22Rv1 (cell line): ENCODE measurements around the gene YAE1.

Experiments used
- H3K27ac ChIP-seq: fragments of 450-650 bp; 2 replicates; pipeline ENCODE4 v1.5.1; 2017
- CTCF ChIP-seq: fragments of 450-650 bp; IDR thresholded peaks from 2 replicates; pipeline ENCODE4 v1.5.1; 2017; ENCODE audit warnings: mild to moderate bottlenecking
- ZFX ChIP-seq: fragments of 450-650 bp; IDR thresholded peaks from 2 replicates; pipeline ENCODE4 v1.6.1; 2017; ENCODE audit warnings: antibody characterized with exemption, borderline replicate concordance

The YAE1 gene

GRCh38 chr7:39588416-39588815 lies 22.2 kb downstream of the YAE1 start:
- no peak overlapping the region for H3K27ac ChIP-seq
- TF ChIP-seq ZFX, result no peak
- no peak for TF ChIP-seq CTCF

- H3K27ac ChIP-seq, result no peak overlapping the region
- TF ChIP-seq CTCF, result no peak
Observed at GRCh38 chr7:39589323-39590111, 23.3 kb downstream of the YAE1 start.

- TF ChIP-seq ZFX (no peak), CTCF (no peak)
- no peak overlapping the region for H3K27ac ChIP-seq
Observed at GRCh38 chr7:39592586-39592985, 26.4 kb downstream of the YAE1 start.

GRCh38 chr7:39594988-39595620 lies 28.9 kb downstream of the YAE1 start:
- no peak overlapping the region for H3K27ac ChIP-seq
- TF ChIP-seq CTCF, result no peak

GRCh38 chr7:39602351-39602750 lies 36.1 kb downstream of the YAE1 start:
- H3K27ac ChIP-seq, result no peak overlapping the region
- TF ChIP-seq CTCF (no peak), ZFX (no peak)

- TF ChIP-seq ZFX, result no peak
- no peak for TF ChIP-seq CTCF
- H3K27ac ChIP-seq, result no peak overlapping the region
Observed at GRCh38 chr7:39603924-39604323, 37.7 kb downstream of the YAE1 start.

- no peak overlapping the region for H3K27ac ChIP-seq
- TF ChIP-seq CTCF, result no peak
- TF ChIP-seq ZFX, result no peak
Observed at GRCh38 chr7:39605087-39605486, 38.9 kb downstream of the YAE1 start.
